AG08396 (cell line): Measurements from ENCODE around the gene KRT86.

Source experiments
- DNase-seq: peaks from one replicate; pipeline ENCODE4 v3.0.0; 2012; ENCODE audit warnings: low spot score, mixed read lengths

Gene KRT86

DNA sequence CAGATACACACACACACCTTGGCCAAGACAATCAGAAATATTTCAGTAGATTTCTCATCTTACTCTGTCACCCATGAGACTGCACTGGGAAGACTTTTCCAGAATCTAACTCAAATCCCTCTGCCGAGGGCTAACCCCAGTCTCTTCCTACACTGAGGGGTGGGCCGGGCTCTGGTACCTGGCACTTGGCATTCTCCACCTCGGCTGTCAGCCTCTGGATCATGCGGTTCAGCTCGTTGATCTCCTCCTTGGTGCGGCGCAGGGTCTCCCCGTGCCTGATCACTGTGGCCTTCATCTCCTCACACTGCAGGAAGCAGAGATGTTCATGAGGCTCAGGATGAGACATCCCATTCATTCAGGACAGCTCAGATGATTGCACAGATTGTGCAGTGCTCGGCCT lies 41.8 kb downstream of the KRT86 start:
- DNase-seq = no peak

DNA sequence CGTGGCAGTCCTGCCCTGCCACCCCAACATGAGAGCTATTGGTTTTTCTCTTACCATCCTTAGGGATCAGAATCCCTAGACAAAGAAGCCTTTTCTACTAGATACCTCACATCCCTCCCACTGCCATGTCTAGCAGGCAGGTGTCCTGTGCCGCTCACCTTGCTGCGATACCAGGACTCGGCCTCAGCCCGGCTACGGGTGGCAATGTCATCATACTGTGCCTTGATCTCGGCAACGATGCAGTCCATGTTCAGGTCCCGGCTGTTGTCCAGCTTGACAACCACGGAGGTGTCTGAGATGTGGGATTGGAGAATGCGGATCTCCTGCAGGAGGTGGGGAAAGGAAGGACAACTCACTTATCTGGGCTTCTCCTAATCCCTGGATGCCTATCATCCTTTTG lies 42.3 kb downstream of the KRT86 start:
- DNase-seq = no peak

DNA sequence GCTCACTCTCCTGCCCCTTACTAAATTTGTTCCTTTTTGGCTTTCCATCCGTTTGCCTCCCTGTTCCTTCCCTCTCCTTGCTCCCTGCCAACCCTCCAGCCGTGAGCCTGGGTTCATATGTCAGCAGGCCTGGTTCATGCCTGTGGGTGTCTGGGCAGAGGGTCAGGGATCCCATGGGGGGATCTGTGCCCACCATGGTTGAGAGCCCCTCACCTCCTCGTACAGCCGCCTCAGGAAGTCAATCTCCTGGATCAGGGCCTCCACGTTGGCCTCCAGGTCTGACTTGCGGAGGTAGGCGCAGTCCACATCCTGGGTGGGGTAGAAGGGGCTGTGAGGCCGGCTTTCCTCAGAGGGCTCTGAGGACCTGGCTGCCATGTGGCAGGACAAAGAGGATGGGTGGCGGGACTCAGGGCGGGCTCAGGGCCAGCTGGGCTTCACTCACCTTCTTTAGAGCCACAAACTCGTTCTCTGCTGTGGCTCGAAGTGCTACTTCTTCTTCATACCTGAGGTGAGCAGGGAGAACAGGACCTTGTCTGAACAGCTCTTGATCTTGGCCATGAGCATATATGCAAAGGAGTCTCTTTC lies 43.1 kb downstream of the KRT86 start:
- DNase-seq = no peak

- DNase-seq = no peak
Observed at GRCh38 chr12:52318241-52318990, 44.0 kb downstream of the KRT86 start.

- DNase-seq = no peak
Observed at GRCh38 chr12:52319097-52319496, 44.7 kb downstream of the KRT86 start.

DNA sequence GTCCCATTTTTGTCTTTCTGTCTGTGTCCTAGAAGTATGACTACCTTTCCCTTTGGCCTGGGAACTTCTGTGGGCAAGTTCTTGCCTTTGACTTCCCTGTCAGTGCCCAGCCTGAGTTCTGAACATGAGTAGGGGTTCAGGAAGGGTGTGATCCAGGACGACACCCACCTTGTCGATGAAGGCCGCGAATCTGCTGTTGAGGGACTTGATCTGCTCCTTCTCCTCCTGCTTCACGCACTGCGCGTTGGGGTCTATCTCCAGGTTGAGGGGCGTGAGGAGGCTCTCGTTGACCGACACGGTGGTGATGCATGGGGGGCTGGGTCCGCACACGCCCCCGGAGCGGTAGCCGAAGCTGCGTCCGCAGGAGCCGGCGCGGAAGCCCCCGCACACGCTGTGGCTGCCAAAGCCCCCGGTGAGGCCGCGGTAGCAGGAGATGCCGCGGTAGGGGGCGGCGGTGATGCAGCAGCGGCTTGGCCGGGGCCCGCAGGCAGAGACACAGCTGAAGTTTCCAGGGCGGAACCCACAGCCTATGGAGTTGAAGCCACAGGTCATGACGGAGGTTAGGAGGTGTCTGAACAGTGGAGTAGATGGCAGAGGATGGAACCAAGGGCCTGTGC lies 46.4 kb downstream of the KRT86 start, which contains the start of gene KRT83:
Gene KRT83 (minus strand): TSS at position 615 of the 617 bp plus-strand sequence. CDS start 63 bp downstream, at position 552.
- no peak for DNase-seq

- no peak for DNase-seq
Observed at GRCh38 chr12:52321418-52321817, 47.0 kb downstream of the KRT86 start.

- DNase-seq = no peak
Observed at GRCh38 chr12:52322069-52322468, 47.6 kb downstream of the KRT86 start.

DNA sequence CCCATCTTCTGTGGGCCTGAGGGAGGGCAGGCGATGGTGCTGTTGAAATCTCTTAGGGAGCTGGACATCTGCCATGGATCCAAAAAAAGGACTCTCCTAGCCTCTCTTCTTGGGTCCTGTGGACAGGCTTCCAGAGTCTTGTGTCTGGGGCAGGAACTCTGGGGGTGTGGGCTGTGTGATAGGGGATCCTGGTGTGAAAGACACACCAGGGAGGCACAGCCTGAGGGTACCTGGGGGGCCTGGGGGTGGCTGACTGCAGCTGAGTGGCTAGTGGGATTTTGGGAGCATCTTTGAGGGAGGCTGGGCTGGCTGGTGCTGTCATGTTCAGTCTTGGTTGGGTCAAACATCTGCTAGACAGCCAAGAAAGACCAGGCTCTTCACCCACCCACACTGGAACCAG lies 48.6 kb downstream of the KRT86 start:
- DNase-seq = no peak

DNA sequence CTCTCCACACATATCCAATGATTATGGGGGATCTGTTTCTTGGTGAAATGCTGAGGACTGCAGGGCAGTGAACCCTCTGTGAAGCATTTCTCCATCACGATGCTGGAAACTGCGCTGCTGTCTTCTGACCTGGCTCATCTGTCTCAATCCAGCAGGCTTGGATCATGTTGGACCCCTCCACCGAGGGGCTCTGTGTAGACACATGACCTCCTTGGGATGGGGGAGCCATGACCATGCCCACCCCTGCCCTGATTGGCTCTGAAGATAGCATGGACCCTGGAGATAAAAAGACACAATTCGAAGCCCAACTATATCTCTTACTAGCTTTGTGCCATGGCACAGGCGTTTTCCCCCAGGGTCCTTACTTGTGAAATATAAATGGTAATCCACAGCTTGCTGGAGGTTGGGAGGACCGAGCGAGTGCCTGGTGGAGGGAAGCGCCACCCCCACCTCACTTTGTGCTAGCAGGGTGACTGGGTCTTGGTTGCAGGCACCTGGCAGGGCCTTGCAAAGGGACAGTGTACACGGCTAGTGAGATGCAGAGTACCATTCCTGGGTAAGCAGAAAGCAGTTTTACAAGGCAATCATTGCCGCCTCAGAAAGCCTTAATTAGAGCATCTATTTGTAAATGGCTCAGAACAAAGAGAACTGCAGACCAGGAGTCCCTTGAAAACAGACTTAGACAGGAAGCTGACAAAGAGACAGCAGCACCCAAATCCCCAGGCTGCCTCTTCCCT lies 49.1 kb downstream of the KRT86 start:
- no peak for DNase-seq

GRCh38 chr12:52324153-52324444 lies 49.7 kb downstream of the KRT86 start:
- DNase-seq = no peak

GRCh38 chr12:52327052-52327829 lies 52.8 kb downstream of the KRT86 start:
- DNase-seq = peak; percentile 94

- no peak for DNase-seq
Observed at GRCh38 chr12:52327830-52328500, 53.5 kb downstream of the KRT86 start.

- DNase-seq = no peak
Observed at GRCh38 chr12:52331039-52331438, 56.6 kb downstream of the KRT86 start.

DNA sequence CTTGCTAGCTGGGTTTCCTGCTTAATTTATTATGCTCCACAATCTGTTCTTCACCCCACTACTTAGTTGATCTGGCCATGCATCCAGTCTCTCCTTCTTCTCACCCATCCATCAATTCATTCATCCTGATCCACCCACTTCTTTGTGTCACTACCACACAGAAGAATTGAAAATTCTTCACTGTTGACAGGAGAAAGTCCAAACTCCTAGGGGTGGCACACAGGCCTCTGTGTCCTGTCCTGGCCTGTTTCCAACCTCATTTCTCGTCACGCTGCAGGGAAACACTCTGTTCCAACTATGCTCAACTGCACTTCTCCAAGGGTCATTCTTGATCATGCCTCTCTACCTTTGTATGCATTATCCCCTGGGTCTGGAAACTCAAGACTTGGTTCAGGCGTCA lies 57.4 kb downstream of the KRT86 start:
- DNase-seq = no peak

DNA sequence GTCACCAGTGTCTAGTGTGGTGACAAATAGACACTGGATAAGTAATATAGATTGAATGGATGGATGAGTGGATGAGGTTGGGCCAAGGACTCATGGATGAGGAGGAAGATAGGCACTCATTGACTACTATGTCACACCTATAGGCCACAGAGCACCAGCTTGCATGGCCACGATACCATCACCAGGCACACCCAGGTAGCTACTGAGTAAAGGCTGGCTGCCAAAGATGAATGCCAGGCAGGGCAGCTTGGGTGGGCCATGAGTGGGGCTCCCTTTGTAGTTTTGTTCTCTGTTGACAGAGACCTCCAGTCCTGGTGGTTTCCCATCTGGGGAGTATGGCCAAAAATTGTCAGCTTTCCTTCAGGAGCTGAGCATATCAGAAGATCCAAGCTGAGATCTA lies 57.9 kb downstream of the KRT86 start:
- no peak for DNase-seq

GRCh38 chr12:52333321-52333720 lies 58.9 kb downstream of the KRT86 start:
- DNase-seq = no peak

DNA sequence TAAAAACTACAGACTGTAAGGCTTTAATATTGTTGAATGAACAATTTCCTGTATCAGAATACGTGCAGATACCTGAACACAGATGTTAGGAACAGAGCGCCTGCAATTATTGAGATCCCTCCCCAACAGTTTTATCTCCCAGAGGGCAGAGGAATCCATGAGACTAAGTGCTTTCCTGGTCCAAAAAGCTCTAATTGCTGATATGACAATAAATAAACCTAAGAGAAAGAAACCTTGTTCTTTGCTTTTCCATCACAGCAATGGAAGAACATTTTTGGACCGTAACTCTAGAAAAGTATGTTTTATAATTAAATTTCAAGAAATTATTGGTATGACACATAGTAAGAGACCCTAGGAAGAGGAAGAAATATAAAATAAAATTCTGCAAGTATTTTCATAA lies 59.7 kb downstream of the KRT86 start:
- DNase-seq = no peak

DNA sequence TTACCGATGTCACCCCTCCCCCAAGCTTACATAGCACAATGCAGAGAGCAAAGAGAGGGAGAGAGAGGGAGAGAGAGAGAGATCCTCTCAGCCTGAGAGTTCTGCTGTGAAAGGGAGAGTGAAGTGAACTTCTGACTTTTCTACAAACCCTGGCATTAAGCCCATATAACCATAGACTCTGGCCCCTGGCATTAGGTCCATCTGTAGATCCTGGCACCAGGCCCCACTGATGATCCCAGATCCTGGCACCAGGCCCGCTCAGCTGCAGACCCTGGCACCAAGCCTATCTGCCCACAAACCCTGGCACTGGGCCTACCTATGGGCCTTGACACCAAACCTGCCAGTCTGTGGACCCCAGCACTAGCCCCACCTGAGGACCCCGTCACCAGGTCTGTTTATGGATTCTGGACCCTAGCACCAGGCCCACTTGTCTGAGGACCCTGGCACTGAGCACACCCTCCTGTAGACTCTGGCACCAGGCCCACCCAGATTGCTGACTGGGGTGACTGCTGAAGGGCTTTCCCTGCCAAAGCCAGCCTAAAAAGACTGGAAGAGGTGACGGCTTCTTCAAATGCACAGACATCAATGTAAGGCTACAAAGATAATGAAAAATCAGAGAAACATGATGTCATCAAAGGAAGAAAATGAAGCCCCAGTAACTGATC lies 61.3 kb downstream of the KRT86 start:
- no peak for DNase-seq

DNA sequence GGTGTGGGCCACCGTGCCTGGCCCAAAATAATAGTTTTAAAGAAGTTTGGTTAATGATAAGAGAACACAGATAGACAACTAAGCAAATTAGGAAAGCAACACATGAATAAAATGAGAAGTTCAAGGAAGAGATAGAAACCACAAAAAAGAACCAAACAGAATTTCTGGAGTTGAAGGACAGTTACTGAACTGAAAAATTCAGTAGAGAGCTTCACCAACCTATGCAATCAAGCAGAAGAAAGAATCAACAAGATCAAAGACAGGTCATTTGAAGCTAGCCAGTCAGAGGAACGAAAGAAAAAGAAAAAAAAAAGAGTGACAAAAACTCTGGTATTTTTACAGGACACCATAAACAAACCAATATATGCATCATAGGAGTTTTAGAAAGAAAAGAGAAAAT lies 62.2 kb downstream of the KRT86 start:
- DNase-seq = no peak

- no peak for DNase-seq
Observed at GRCh38 chr12:52337054-52337453, 62.6 kb downstream of the KRT86 start.
